GM12878 (cell line): ENCODE measurements around the gene FBXW8. TPM values are rescaled to one million over a fixed set of nuclear protein-coding genes. Genes with fewer than 3 reads are reported as not detected.

Experiments
- ATAC-seq: fragments of 200-7000 bp; cut with Tn5 transposase; 3 replicates; pipeline ENCODE4 v1.9.1; 2020; ENCODE audit warnings: mild to moderate bottlenecking, moderate library complexity
- BruUV-seq: library from RNA; stranded (reverse); fragments of 400-500 nt; replicated peaks from 2 replicates; lab custom pipeline; 2021; lab: Mats Ljungman, UMichigan
- CTCF ChIA-PET: fragments of 300-600 bp; sonication (Branson Sonifier 250); formaldehyde crosslinking; extraction: SDS; loops from one replicate; lab custom pipeline; 2021; ENCODE audit warnings: inconsistent platforms; lab: Yijun Ruan, JAX
- POLR2A ChIA-PET: fragments of 350-600 bp; formaldehyde crosslinking; extraction: SDS; loops from one replicate; lab custom pipeline; 2021; ENCODE audit warnings: inconsistent platforms; lab: Charles Lee
- RAD21 ChIA-PET: fragments of 300-600 bp; sonication (Branson Sonifier 250); formaldehyde crosslinking; loops from one replicate; lab custom pipeline; 2023; ENCODE audit warnings: antibody characterized with exemption; ENCODE audit not compliant: unreplicated experiment; lab: Charles Lee
- SMC1A ChIA-PET: fragments of 300-600 bp; sonication (Branson Sonifier 250); formaldehyde crosslinking; loops from one replicate; lab custom pipeline; 2023; ENCODE audit not compliant: unreplicated experiment, uncharacterized antibody; lab: Charles Lee
- DNase-seq: peaks from one replicate; pipeline ENCODE4 v3.0.0-alpha.2; 2011; ENCODE audit warnings: low read depth, low spot score
- FAIRE-seq: peaks from 3 replicates; lab custom pipeline; 2011; peaks lifted over from hg19 to GRCh38; lab: Jason Lieb, UNC
- H2AFZ ChIP-seq: 2 replicates; pipeline ENCODE4 v1.6.0; 2011; ENCODE audit warnings: low read depth, low read length, control low read depth; ENCODE audit not compliant: control insufficient read depth
- H3K27ac ChIP-seq: 2 replicates; pipeline ENCODE4 v1.5.1; 2011; ENCODE audit warnings: control low read depth; ENCODE audit not compliant: control insufficient read depth, insufficient read depth
- H3K27me3 ChIP-seq, 2 experiments: replicated peaks in 1 of 2; 2 replicates each; pipeline versions ENCODE4 v1.6.0 to v1.6.1; 2011; ENCODE audit warnings: low read length in 1 of 2; ENCODE audit not compliant: control insufficient read depth in 2 of 2, insufficient read depth in 2 of 2
- H3K36me3 ChIP-seq, 2 experiments: 2 replicates each; pipeline ENCODE4 v1.5.1; 2011; ENCODE audit warnings: low read length in 1 of 2; ENCODE audit not compliant: control insufficient read depth in 2 of 2, insufficient read depth in 2 of 2
- H3K4me1 ChIP-seq: 2 replicates; pipeline ENCODE4 v1.6.1; 2011; ENCODE audit warnings: mild to moderate bottlenecking, low read length, moderate library complexity, mixed read lengths; ENCODE audit not compliant: control insufficient read depth, insufficient read depth
- H3K4me2 ChIP-seq: 2 replicates; pipeline ENCODE4 v1.6.0; 2011; ENCODE audit warnings: control low read depth; ENCODE audit not compliant: control insufficient read depth, insufficient read depth
- H3K4me3 ChIP-seq: fragments of 200-600 bp; sonication (generic); 2 replicates; pipeline ENCODE4 v1.5.1; 2016
- H3K79me2 ChIP-seq: 2 replicates; pipeline ENCODE4 v1.6.0; 2011; ENCODE audit warnings: low read length; ENCODE audit not compliant: control insufficient read depth, insufficient read depth
- H3K9ac ChIP-seq: 2 replicates; pipeline ENCODE4 v1.8.0; 2011; ENCODE audit warnings: low read length, control low read depth, mixed read lengths; ENCODE audit not compliant: control insufficient read depth, insufficient read depth
- H3K9me3 ChIP-seq: replicated peaks from 3 replicates; pipeline ENCODE4 v1.5.1; 2011; ENCODE audit warnings: mild to moderate bottlenecking, low read length; ENCODE audit not compliant: control insufficient read depth, insufficient read depth
- H4K20me1 ChIP-seq: 2 replicates; pipeline ENCODE4 v1.6.0; 2011; ENCODE audit not compliant: control insufficient read depth, insufficient read depth
- FOXM1 ChIP-seq: IDR thresholded peaks from 2 replicates; pipeline ENCODE4 v1.6.1; 2012; ENCODE audit warnings: low read depth, mild to moderate bottlenecking, inconsistent platforms, low read length, moderate library complexity
- NR2C2 ChIP-seq: IDR thresholded peaks from 2 replicates; pipeline ENCODE4 v1.6.1; 2011; ENCODE audit warnings: borderline replicate concordance, low read depth; ENCODE audit not compliant: control insufficient read depth, insufficient read length
- RAD21 ChIP-seq: IDR thresholded peaks from 2 replicates; pipeline ENCODE4 v1.6.1; 2011; ENCODE audit warnings: mild to moderate bottlenecking, low read depth, low read length, moderate library complexity; ENCODE audit not compliant: insufficient read depth
- RUNX3 ChIP-seq: IDR thresholded peaks from 2 replicates; pipeline ENCODE4 v1.6.1; 2012; ENCODE audit warnings: low read length, inconsistent platforms
- SMARCA5 ChIP-seq: fragments of 450-650 bp; IDR thresholded peaks from 2 replicates; pipeline ENCODE4 v1.6.1; 2017; ENCODE audit warnings: mild to moderate bottlenecking
- ZNF207 ChIP-seq: fragments of 450-650 bp; IDR thresholded peaks from 2 replicates; pipeline ENCODE4 v1.6.1; 2014; ENCODE audit warnings: antibody characterized with exemption, mild to moderate bottlenecking, borderline replicate concordance
- WGBS: methylation state at CpG from one replicate; pipeline ENCODE4 v1.1.6; 2016; ENCODE audit warnings: low lambda C conversion rate; ENCODE audit not compliant: insufficient replicate concordance, insufficient coverage; ENCODE audit errors: missing lambda C conversion rate; 5-methylcytosine and 5-hydroxymethylcytosine counted together
- in situ Hi-C: fragments of 300-500 bp; cut with MboI; formaldehyde crosslinking; loops from 9 replicates; pipeline ENCODE4 v1.14.3; 2018; ENCODE audit warnings: mixed read lengths
- intact Hi-C: fragments of 100-400 bp; cut with micrococcal nuclease; formaldehyde crosslinking; loops from one replicate; pipeline ENCODE4 v1.14.2; 2022; ENCODE audit not compliant: unreplicated experiment
- polyA plus RNA-seq, 11 experiments: library from polyadenylated mRNA; depleted of rRNA in 4 of 11; unstranded in 6 of 11; stranded (reverse) in 5 of 11; fragments of >200 nt; fragmentation: Nextera tagmentation in 4 of 11; fragmentation: Illumina TruSeq in 1 of 11; extraction: Ambion mirVana in 4 of 11; extraction: Trizol in 1 of 11; gene quantifications; 1 replicate in 1 of 11; 2 replicates in 10 of 11; pipeline versions ENCODE4 v1.2.1 to v1.2.3, GENCODE V29; 2011 to 2016; ENCODE audit warnings: inconsistent platforms in 2 of 11, missing spikeins in 2 of 11, low read depth in 1 of 11
- total RNA-seq, 4 experiments: library from RNA; depleted of rRNA in 3 of 4; stranded (reverse); fragments of >200 nt in 3 of 4; fragmentation: Illumina TruSeq in 1 of 4; extraction: Trizol in 1 of 4; gene quantifications; 2 replicates each; pipeline versions ENCODE4 v1.2.1 to v1.2.3, GENCODE V29; 2013 to 2021
- TF ChIP-seq, protein P1 (sequence below): fragments of 450-650 bp; formaldehyde crosslinking; IDR thresholded peaks from 2 replicates; pipeline ENCODE4 v1.4.0; 2022; ENCODE audit warnings: mild to moderate bottlenecking, moderate library complexity
- TF ChIP-seq, protein P2 (sequence below): fragments of 450-650 bp; conservative IDR thresholded peaks from 2 replicates; pipeline ENCODE4 v1.6.1; 2017; ENCODE audit warnings: mild to moderate bottlenecking, moderate library complexity
- TF ChIP-seq, protein P3 (sequence below): fragments of 450-650 bp; IDR thresholded peaks from 2 replicates; pipeline ENCODE4 v1.6.1; 2016; ENCODE audit warnings: mild to moderate bottlenecking, moderate library complexity, borderline replicate concordance

Gene FBXW8
- total and polyA plus RNA-seq, 10 of the 15 experiments (the other 5 are each of a cell fraction or from before 2014, with no cell fraction given): 0.49 to 7.5 (median 4.4) TPM

DNA sequence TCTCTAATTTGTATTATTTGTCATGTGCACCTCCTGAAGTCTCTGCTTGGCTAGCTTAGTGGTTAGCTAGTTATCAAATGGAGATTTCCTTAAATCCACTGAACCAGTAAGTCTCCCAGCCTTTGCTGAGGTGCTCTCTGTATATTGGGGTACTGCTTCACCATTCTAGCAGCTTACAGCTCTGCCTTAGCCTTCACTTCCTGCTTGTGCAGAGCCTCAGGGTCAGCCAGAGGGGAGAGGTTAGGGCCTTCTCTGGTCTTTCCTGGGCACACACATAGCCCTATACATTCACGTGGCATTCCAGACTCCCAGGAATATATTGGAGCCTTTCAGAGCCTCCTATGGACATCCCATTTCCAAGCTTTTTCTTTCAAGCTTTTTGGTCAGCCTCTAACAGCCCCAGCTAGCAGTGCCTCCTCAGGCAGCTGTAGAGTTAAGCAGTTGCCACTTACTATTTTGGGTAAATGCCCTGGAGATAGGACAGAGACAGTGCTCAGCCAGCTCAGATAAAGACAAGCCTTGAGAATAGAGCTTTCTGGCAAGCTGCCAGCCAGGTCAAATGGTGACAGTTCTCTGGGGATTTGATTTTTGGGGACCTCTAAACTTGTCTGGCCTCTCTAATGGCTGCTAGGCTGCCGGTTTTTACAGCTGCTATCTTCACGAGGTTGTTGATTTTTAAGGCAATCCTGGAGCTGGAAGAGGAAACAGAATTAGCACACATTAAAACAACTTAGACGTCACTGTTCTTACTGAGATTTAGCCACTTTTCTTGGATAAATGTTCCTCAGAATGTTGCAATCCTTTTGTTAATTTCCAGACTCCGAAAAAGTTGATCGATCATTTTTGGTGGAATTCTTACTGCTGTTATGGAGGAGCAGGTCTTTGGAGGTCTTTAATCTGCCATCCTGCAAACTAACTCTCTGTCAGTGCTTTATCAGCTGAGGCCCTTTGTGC is 32.9 kb downstream of the FBXW8 start:
- intact Hi-C loops (no loop called here), in situ Hi-C loops (no loop called here)
- no peak for DNase-seq
- ChIA-PET CTCF (interaction anchor here (1.5 kb wide), 1 partner anchor 8 kb away, joined by 5 read pairs; no protein-coding TSS in a partner anchor), SMC1A (interaction anchor here (0.8 kb wide), 1 partner anchor 18 kb away, joined by 3 read pairs; no protein-coding TSS in a partner anchor), RAD21 (no interaction called here), POLR2A (no interaction called here)
- Histone ChIP-seq H3K9me3 (peaks cover 7% of the 10 kb centered on the region; the same call in 2 of the 3 replicates), H4K20me1 (no peaks in the 10 kb centered on the region; the same call in 1 of the 2 replicates), H3K4me2 (no peak overlapping the region), H3K9ac (no peak overlapping the region), H3K4me1 (no peaks in the 10 kb centered on the region), H3K79me2 (no peaks in the 10 kb centered on the region), H3K36me3 (peaks cover 2 to 3% of the 10 kb centered on the region in 2 experiments; a peak in 2 of 4 replicates), H3K27me3 (no peaks in the 10 kb centered on the region), H2AFZ (no peak overlapping the region), H3K4me3 (no peak overlapping the region), H3K27ac (no peak overlapping the region)
- 96% methylated on average over 6 of the region's 6 CpGs for WGBS
- no TSS peak for BruUV-seq
- no peak for ATAC-seq
- FAIRE-seq: no peak
- TF ChIP-seq RUNX3 (no peak), ZNF207 (no peak), RAD21 (no peak), FOXM1 (no peak), SMARCA5 (no peak), NR2C2 (no peak)
- TF ChIP-seq, protein P1, sequence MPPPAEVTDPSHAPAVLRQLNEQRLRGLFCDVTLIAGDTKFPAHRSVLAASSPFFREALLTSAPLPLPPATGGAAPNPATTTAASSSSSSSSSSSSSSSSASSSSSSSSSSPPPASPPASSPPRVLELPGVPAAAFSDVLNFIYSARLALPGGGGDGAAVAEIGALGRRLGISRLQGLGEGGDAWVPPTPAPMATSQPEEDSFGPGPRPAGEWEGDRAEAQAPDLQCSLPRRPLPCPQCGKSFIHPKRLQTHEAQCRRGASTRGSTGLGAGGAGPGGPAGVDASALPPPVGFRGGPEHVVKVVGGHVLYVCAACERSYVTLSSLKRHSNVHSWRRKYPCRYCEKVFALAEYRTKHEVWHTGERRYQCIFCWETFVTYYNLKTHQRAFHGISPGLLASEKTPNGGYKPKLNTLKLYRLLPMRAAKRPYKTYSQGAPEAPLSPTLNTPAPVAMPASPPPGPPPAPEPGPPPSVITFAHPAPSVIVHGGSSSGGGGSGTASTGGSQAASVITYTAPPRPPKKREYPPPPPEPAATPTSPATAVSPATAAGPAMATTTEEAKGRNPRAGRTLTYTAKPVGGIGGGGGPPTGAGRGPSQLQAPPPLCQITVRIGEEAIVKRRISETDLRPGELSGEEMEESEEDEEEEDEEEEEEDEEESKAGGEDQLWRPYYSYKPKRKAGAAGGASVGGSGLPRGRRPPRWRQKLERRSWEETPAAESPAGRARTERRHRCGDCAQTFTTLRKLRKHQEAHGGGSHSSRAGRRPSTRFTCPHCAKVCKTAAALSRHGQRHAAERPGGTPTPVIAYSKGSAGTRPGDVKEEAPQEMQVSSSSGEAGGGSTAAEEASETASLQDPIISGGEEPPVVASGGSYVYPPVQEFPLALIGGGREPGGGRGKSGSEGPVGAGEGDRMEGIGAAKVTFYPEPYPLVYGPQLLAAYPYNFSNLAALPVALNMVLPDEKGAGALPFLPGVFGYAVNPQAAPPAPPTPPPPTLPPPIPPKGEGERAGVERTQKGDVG (CRISPR knock-in tag): no peak
- TF ChIP-seq, protein P2, sequence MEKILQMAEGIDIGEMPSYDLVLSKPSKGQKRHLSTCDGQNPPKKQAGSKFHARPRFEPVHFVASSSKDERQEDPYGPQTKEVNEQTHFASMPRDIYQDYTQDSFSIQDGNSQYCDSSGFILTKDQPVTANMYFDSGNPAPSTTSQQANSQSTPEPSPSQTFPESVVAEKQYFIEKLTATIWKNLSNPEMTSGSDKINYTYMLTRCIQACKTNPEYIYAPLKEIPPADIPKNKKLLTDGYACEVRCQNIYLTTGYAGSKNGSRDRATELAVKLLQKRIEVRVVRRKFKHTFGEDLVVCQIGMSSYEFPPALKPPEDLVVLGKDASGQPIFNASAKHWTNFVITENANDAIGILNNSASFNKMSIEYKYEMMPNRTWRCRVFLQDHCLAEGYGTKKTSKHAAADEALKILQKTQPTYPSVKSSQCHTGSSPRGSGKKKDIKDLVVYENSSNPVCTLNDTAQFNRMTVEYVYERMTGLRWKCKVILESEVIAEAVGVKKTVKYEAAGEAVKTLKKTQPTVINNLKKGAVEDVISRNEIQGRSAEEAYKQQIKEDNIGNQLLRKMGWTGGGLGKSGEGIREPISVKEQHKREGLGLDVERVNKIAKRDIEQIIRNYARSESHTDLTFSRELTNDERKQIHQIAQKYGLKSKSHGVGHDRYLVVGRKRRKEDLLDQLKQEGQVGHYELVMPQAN: no peak
- TF ChIP-seq, protein P3, sequence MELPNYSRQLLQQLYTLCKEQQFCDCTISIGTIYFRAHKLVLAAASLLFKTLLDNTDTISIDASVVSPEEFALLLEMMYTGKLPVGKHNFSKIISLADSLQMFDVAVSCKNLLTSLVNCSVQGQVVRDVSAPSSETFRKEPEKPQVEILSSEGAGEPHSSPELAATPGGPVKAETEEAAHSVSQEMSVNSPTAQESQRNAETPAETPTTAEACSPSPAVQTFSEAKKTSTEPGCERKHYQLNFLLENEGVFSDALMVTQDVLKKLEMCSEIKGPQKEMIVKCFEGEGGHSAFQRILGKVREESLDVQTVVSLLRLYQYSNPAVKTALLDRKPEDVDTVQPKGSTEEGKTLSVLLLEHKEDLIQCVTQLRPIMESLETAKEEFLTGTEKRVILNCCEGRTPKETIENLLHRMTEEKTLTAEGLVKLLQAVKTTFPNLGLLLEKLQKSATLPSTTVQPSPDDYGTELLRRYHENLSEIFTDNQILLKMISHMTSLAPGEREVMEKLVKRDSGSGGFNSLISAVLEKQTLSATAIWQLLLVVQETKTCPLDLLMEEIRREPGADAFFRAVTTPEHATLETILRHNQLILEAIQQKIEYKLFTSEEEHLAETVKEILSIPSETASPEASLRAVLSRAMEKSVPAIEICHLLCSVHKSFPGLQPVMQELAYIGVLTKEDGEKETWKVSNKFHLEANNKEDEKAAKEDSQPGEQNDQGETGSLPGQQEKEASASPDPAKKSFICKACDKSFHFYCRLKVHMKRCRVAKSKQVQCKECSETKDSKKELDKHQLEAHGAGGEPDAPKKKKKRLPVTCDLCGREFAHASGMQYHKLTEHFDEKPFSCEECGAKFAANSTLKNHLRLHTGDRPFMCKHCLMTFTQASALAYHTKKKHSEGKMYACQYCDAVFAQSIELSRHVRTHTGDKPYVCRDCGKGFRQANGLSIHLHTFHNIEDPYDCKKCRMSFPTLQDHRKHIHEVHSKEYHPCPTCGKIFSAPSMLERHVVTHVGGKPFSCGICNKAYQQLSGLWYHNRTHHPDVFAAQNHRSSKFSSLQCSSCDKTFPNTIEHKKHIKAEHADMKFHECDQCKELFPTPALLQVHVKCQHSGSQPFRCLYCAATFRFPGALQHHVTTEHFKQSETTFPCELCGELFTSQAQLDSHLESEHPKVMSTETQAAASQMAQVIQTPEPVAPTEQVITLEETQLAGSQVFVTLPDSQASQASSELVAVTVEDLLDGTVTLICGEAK: no peak
